ENCODE results near the gene CRELD2.

The CRELD2 gene

DNA sequence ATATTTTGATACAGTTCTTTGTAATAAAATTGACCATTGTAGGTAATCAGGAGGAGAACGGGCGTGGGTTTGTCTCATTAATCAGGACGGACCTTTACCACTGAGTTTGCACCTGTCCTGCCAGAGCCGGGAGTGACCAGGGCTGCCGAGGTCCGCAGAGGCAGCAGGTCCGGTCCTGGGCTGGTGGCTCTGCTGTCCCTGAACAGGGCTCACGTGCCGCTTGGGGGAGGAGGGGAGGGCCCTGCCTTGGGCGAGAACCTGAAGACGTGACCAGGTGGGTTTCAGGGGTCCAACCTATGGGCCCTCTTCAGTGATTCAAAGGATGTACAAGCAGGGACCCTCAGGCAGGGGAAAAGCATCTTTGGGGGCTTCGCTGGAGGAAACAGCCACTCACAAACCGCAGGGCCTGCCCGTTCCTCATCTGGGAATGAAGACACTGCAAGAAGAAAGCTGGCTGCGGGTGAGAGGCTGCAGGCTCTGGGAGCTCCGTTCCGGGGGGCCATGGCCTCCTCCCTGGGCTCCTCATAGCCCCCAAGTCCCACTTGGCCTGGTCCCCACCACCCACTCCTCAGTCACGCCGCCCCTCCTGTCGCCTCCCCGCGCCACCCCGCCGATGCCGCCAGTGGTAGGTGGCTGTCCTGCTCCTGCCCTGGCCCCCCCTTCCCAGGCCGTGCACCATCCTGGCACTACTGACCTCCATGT lies 9.2 kb downstream of the CRELD2 start:
- H3K27ac ChIP-seq: no peak overlapping the region
- H3K4me3 ChIP-seq (ENCODE audit: low read depth, low read length): no peak overlapping the region
- H3K36me3 ChIP-seq (ENCODE audit: control insufficient read depth, insufficient read depth, low read length): no peaks in the 10 kb centered on the region
- no peak overlapping the region for H3K4me2 ChIP-seq (ENCODE audit: low read length)
- H3K9ac ChIP-seq: no peak overlapping the region
- TF ChIP-seq, protein P1, sequence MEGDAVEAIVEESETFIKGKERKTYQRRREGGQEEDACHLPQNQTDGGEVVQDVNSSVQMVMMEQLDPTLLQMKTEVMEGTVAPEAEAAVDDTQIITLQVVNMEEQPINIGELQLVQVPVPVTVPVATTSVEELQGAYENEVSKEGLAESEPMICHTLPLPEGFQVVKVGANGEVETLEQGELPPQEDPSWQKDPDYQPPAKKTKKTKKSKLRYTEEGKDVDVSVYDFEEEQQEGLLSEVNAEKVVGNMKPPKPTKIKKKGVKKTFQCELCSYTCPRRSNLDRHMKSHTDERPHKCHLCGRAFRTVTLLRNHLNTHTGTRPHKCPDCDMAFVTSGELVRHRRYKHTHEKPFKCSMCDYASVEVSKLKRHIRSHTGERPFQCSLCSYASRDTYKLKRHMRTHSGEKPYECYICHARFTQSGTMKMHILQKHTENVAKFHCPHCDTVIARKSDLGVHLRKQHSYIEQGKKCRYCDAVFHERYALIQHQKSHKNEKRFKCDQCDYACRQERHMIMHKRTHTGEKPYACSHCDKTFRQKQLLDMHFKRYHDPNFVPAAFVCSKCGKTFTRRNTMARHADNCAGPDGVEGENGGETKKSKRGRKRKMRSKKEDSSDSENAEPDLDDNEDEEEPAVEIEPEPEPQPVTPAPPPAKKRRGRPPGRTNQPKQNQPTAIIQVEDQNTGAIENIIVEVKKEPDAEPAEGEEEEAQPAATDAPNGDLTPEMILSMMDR (IDR thresholded peaks at IDR 0.05): no peak
- no peaks in the 10 kb centered on the region for H3K4me1 ChIP-seq
- no peak overlapping the region for H2AFZ ChIP-seq
- H3K27me3 ChIP-seq (ENCODE audit: control insufficient read depth, insufficient read depth, low read length): no peaks in the 10 kb centered on the region
- H3K9me3 ChIP-seq (ENCODE audit: control insufficient read depth, low read length): no peaks in the 10 kb centered on the region
- no peaks in the 10 kb centered on the region for H3K79me2 ChIP-seq

GRCh38 chr22:49928185-49928495 lies 9.7 kb downstream of the CRELD2 start:
- no peak overlapping the region for H3K4me2 ChIP-seq (ENCODE audit: low read length)
- H3K36me3 ChIP-seq (ENCODE audit: control insufficient read depth, insufficient read depth, low read length): no peaks in the 10 kb centered on the region
- H3K9ac ChIP-seq: no peak overlapping the region
- H3K4me1 ChIP-seq: no peaks in the 10 kb centered on the region
- no peak overlapping the region for H3K27ac ChIP-seq
- H3K4me3 ChIP-seq (ENCODE audit: low read depth, low read length): no peak overlapping the region
- TF ChIP-seq, protein P1 (IDR thresholded peaks at IDR 0.05): no peak
- no peaks in the 10 kb centered on the region for H3K9me3 ChIP-seq (ENCODE audit: control insufficient read depth, low read length)
- H2AFZ ChIP-seq: no peak overlapping the region
- H3K79me2 ChIP-seq: no peaks in the 10 kb centered on the region
- H3K27me3 ChIP-seq (ENCODE audit: control insufficient read depth, insufficient read depth, low read length): no peaks in the 10 kb centered on the region

DNA sequence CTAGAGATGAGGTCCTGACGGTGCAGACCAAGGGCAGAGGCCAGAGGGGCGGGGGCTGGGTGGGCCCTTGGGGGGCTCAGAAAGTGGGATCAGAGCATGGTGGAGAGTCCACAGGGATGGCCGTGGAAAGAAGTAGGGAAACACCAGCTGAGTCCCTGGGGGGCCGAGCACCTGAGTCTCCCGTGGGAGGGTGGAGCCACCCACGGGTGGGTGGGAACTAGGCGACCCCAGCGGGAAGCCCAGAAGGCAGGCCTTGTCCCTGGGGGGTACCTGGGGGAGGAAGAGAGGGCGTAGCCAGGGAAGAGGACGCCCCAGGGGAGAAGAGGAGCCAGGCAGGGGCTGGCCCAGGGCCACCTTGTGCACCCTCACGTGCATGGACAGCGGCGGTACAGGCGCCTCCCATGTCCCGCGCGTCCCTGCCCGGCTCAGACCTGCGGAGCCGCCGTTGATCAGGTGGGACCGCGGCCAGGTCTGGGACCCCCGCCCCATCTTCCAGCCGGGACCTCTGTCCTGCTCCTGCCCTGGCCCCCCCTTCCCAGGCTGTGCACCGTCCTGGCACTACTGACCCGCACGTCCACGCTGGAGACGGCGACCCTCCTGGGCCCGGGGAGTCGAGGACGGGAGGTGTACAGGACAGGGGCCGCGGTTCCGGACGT lies 10.2 kb downstream of the CRELD2 start:
- H3K9ac ChIP-seq: no peak overlapping the region
- no peak overlapping the region for H3K4me3 ChIP-seq (ENCODE audit: low read depth, low read length)
- H3K79me2 ChIP-seq: no peaks in the 10 kb centered on the region
- TF ChIP-seq, protein P1 (IDR thresholded peaks at IDR 0.05): no peak
- H3K27ac ChIP-seq: no peak overlapping the region
- no peak overlapping the region for H3K4me2 ChIP-seq (ENCODE audit: low read length)
- no peaks in the 10 kb centered on the region for H3K27me3 ChIP-seq (ENCODE audit: control insufficient read depth, insufficient read depth, low read length)
- no peak overlapping the region for H2AFZ ChIP-seq
- no peaks in the 10 kb centered on the region for H3K4me1 ChIP-seq
- no peaks in the 10 kb centered on the region for H3K9me3 ChIP-seq (ENCODE audit: control insufficient read depth, low read length)
- H3K36me3 ChIP-seq (ENCODE audit: control insufficient read depth, insufficient read depth, low read length): no peaks in the 10 kb centered on the region

- peak overlapping the region; percentile 59 for H3K4me2 ChIP-seq (ENCODE audit: low read length)
- no peaks in the 10 kb centered on the region for H3K9me3 ChIP-seq (ENCODE audit: control insufficient read depth, low read length)
- H3K36me3 ChIP-seq (ENCODE audit: control insufficient read depth, insufficient read depth, low read length): no peaks in the 10 kb centered on the region
- H3K9ac ChIP-seq: no peak overlapping the region
- H3K4me1 ChIP-seq: no peaks in the 10 kb centered on the region
- no peaks in the 10 kb centered on the region for H3K79me2 ChIP-seq
- no peaks in the 10 kb centered on the region for H3K27me3 ChIP-seq (ENCODE audit: control insufficient read depth, insufficient read depth, low read length)
- H3K4me3 ChIP-seq (ENCODE audit: low read depth, low read length): no peak overlapping the region
- H3K27ac ChIP-seq: no peak overlapping the region
- TF ChIP-seq, protein P1 (IDR thresholded peaks at IDR 0.05): peak; percentile 49
- H2AFZ ChIP-seq: no peak overlapping the region
Observed at GRCh38 chr22:49929211-49929979, 11.0 kb downstream of the CRELD2 start.

All from parathyroid adenoma (tissue), 2 donors.